ENCODE results near the gene LINC01488. TPM values are rescaled to one million over a fixed set of nuclear protein-coding genes. Genes with fewer than 3 reads are reported as not detected.

Gene LINC01488
- total RNA-seq, 1 experiment from 2014 or later, result not detected

DNA sequence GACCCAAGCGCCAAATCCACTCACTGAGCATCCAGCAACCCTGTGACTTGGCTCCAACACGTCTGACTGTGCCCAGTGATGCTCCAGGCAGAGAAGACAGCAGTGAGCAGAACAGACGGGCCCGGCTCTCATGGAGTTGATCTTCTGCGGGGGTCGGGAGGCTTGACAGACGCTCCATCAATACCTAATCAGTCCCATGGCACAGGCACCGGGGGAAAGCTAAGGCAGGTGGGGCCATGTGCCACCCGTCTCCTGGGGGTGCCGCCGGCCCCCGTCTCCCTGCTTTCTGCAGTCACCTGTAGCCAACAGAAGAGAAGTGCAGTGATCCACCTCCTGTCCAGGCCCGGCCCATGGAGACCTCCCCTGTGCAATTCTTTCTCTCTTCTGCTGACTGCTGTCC, 47.5 kb downstream of the LINC01488 start:
- no peak for DNase-seq (ENCODE audit: low spot score)

- DNase-seq (ENCODE audit: low spot score), result no peak
Measured at GRCh38 chr11:69530278-69531070, 49.0 kb downstream of the LINC01488 start.

GRCh38 chr11:69531071-69531716, 49.7 kb downstream of the LINC01488 start:
- no peak for DNase-seq (ENCODE audit: low spot score)

DNA sequence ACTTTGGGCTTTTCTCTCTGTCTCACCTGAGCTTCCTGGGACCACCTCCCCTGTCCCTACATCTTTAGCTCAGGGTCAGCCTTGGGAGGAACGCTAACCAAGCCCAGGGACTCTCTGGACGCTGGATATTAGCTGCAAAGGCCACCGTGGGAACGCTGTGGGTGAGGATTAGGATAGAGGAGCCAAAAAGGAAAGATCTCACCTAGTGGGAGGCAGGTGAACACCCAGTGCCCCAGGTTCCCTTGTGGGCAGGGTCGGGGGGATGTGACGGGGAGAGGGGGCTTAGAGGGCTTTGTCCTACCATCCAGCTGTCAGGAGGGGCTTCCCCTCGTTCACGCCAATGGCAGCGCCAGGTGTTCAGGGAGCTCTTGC, 50.2 kb downstream of the LINC01488 start:
- no peak for DNase-seq (ENCODE audit: low spot score)

DNA sequence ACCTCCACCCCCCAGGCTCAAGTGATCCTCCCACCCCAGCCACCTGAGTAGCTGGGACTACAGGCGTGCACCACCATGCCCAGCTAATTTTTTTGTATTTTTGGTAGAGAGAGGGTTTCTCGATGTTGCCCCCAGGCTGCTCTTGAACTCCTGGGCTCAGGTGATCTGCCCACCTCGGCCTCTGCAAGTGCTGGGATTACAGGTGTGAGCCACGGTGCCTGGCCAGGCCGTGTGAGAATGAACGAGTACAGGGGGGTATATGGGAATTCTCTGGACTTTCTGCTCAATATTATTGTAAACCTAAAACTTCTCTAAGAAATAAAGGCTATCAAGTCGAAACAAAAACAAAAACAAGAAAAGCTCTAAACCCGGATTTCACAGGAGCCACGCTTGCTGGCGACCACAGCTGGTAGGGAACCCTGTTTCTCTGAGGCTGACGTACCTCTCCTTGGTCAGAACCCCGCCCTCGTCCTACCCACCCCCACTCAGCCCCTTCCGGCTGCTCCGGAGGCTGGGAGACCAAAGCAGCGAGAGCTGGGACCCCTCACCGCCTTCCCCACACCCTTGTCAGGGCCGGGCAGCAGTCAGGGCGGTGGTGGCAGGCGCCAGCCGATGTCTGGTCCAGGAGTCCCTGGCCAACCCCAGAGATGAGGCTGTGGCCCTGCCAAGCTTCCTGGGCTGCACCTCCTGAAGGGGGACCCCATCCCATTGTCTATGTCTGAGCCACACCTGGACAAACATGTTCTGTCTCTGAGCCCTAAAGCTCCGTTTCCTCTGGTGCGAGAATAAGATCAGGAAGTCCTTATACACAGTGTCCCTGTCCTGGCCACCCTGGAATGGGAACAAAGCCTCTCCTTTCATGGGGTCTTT, 52.1 kb downstream of the LINC01488 start:
- DNase-seq (ENCODE audit: low spot score), result no peak

DNA sequence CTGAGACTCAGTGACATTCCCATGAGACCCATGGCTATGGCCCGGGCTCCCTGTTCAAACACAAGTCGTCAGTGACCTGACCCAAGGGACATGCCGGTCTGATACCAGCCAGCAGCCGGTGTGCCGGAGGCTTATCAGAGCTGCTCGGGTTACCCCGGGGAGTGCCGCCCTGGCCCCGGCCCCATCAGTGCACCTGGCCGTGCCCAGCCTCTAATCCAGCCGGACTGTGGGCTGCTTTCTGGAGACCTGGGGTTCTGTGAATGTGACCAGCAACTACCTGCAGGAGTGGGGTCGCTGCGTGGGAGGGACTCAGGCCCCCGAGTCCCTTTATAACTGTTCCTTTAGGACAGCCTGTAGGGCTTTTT, 52.7 kb downstream of the LINC01488 start:
- DNase-seq (ENCODE audit: low spot score), result no peak

DNA sequence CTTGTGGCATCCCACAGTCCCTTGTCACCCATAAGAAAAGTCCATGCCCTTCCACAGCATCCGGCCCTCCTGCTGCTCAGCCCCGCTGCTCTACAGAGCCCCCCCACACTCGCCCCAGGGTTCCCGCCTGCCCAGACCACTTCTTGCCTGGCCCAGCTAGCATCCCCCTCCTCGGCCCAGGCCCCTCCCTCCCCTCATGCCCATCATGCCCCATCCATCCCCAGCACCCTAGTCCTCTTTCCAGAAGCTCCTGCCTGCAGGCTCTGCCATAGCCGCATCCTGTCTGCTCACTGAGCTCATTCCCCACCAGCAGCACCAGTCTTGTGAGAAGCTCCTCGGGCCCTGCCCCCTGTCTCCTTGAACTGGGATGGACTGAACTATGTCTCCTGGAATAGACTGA, 54.4 kb downstream of the LINC01488 start:
- no peak for DNase-seq (ENCODE audit: low spot score)

GRCh38 chr11:69536406-69536805, 54.9 kb downstream of the LINC01488 start:
- no peak for DNase-seq (ENCODE audit: low spot score)

DNA sequence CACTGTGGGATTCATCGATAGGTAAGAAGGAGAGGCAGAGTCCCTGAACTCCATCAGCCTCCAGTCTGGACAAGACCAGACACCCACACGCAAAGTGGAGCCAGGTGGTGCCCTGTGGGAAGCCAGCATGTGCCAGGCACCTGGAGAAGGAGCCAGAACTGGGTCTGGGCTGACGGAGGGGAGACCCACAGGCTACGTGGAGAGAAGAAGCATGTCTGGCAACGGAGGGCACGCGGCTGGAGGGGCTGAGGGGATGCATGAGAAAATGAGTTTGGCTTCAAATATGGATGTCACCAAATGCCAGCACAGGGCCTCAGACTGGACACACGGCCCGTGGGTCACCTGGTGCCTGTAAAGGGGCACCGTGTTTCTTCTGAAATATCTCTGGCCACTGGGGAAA, 55.7 kb downstream of the LINC01488 start:
- DNase-seq (ENCODE audit: low spot score), result no peak

- no peak for DNase-seq (ENCODE audit: low spot score)
Measured at GRCh38 chr11:69537855-69538640, 56.6 kb downstream of the LINC01488 start.

GRCh38 chr11:69538854-69539253, 57.4 kb downstream of the LINC01488 start:
- DNase-seq (ENCODE audit: low spot score), result no peak

DNA sequence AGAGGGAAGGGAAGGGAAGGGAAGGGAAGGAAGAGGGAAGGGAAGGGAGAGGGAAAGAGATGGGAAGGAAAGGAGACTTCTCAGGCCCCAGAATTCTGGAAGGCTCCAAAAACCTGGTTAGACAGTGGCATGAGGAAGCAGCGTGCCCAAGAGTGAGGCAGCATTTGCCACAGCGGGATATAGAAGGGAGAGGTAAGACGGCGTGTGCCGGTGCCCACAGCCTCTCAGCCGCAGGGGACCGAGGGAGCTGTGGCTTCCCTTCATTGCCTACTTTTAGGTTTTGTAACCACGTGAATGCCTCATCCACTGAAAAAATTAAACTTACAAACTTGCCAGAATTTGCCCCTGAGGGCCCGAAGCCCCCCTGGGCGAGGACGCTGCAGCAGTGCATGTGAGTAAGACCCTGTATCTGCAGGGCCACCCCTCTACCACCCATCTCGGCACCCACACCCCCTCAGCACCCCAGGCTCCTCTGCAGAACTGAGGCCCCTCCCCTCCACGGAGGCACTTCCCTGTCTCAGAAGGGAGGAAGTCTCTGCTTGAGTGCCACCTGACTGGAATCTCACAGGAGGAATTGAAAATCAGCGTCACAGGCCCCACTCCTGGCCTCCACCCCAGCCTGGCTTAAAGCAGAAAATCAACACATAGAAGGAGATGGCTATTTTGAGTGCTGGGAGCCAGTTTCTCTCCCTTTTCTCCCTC, 58.1 kb downstream of the LINC01488 start:
- no peak for DNase-seq (ENCODE audit: low spot score)

- no peak for DNase-seq (ENCODE audit: low spot score)
Measured at GRCh38 chr11:69540118-69541000, 58.9 kb downstream of the LINC01488 start.

DNA sequence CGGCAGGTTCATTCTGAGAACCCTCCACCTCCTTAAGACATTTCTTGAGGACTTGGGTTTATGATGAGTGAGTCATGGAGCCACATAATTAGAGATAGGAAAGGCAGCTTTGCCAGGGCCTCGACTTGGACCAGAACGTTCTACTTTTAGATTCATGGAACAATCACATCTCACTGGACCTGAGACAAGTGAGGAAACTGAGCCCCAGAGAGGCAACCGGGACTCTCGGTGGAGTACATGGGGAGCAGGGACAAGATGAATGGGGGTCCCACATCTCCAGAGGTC, 59.5 kb downstream of the LINC01488 start:
- no peak for DNase-seq (ENCODE audit: low spot score)

- DNase-seq (ENCODE audit: low spot score), result no peak
Measured at GRCh38 chr11:69541501-69542313, 60.2 kb downstream of the LINC01488 start.

GRCh38 chr11:69542314-69543168, 61.1 kb downstream of the LINC01488 start:
- DNase-seq (ENCODE audit: low spot score), result no peak

All from HT-29 (cell line).